ENCODE measurements around the gene MND1.

- TF ChIP-seq, protein P1, sequence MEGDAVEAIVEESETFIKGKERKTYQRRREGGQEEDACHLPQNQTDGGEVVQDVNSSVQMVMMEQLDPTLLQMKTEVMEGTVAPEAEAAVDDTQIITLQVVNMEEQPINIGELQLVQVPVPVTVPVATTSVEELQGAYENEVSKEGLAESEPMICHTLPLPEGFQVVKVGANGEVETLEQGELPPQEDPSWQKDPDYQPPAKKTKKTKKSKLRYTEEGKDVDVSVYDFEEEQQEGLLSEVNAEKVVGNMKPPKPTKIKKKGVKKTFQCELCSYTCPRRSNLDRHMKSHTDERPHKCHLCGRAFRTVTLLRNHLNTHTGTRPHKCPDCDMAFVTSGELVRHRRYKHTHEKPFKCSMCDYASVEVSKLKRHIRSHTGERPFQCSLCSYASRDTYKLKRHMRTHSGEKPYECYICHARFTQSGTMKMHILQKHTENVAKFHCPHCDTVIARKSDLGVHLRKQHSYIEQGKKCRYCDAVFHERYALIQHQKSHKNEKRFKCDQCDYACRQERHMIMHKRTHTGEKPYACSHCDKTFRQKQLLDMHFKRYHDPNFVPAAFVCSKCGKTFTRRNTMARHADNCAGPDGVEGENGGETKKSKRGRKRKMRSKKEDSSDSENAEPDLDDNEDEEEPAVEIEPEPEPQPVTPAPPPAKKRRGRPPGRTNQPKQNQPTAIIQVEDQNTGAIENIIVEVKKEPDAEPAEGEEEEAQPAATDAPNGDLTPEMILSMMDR (IDR thresholded peaks at IDR 0.05), result no peak
- no peak for TF ChIP-seq EZH2phosphoT487 (IDR thresholded peaks at IDR 0.05)
Measured at GRCh38 chr4:153464068-153464467, 119.6 kb downstream of the MND1 start.

Data from neural progenitor cell (in vitro differentiated cells).